H1 (cell line): ENCODE measurements around the gene TET2. TPM values are rescaled to one million over a fixed set of nuclear protein-coding genes. Genes with fewer than 3 reads are reported as not detected.

Source experiments
- CTCF ChIA-PET: fragments of 300-600 bp; sonication (Branson Sonifier 250); formaldehyde crosslinking; loops from one replicate; lab custom pipeline; 2021; ENCODE audit not compliant: partially characterized antibody; lab: Charles Lee
- POLR2A ChIA-PET: fragments of 300-600 bp; sonication (Branson Sonifier 250); formaldehyde crosslinking; loops from one replicate; lab custom pipeline; 2021; ENCODE audit warnings: inconsistent platforms; ENCODE audit not compliant: partially characterized antibody; lab: Charles Lee
- DNase-seq, 2 experiments: peaks; one replicate each; pipeline versions ENCODE4 v3.0.0 to v3.0.0-alpha.2; 2010 to 2022; ENCODE audit warnings: low spot score in 2 of 2, low read depth in 1 of 2, mixed read lengths in 1 of 2
- FAIRE-seq: peaks from 2 replicates; lab custom pipeline; 2011; peaks lifted over from hg19 to GRCh38; lab: Jason Lieb, UNC
- H2AFZ ChIP-seq: 2 replicates; pipeline ENCODE4 v1.8.1; 2012; ENCODE audit warnings: low read length, inconsistent platforms
- H2AK5ac ChIP-seq: 2 replicates; pipeline ENCODE4 v1.6.1; 2013; ENCODE audit warnings: low read depth, low read length
- H2BK120ac ChIP-seq: replicated peaks from 2 replicates; pipeline ENCODE3; 2013; ENCODE audit warnings: low read depth, low read length, inconsistent platforms
- H2BK12ac ChIP-seq: 2 replicates; pipeline ENCODE4 v1.6.1; 2013; ENCODE audit warnings: low read depth, low read length
- H2BK15ac ChIP-seq: 2 replicates; pipeline ENCODE4 v1.6.1; 2013; ENCODE audit warnings: low read length
- H2BK20ac ChIP-seq: 2 replicates; pipeline ENCODE4 v1.6.1; 2013; ENCODE audit warnings: low read length
- H2BK5ac ChIP-seq: 2 replicates; pipeline ENCODE4 v1.6.1; 2013; ENCODE audit warnings: low read depth, low read length
- H3K14ac ChIP-seq: 2 replicates; pipeline ENCODE4 v1.6.1; 2013; ENCODE audit warnings: inconsistent platforms; ENCODE audit not compliant: insufficient read length
- H3K18ac ChIP-seq: 2 replicates; pipeline ENCODE4 v1.6.1; 2013; ENCODE audit warnings: low read length; ENCODE audit errors: extremely low read depth
- H3K23ac ChIP-seq: 2 replicates; pipeline ENCODE4 v1.6.1; 2013; ENCODE audit warnings: inconsistent platforms; ENCODE audit not compliant: insufficient read length
- H3K23me2 ChIP-seq: 2 replicates; pipeline ENCODE4 v1.6.1; 2013; ENCODE audit warnings: low read depth, low read length
- H3K27ac ChIP-seq: 2 replicates; pipeline ENCODE4 v1.6.1; 2011; ENCODE audit warnings: low read depth, low read length, inconsistent platforms
- H3K27me3 ChIP-seq, 4 experiments: replicated peaks in 1 of 4; 1 replicate in 1 of 4; 2 replicates in 3 of 4; pipeline versions ENCODE4 v1.6.1 to v1.8.1; 2011 to 2013; ENCODE audit warnings: low read length in 3 of 4, mild to moderate bottlenecking in 3 of 4, inconsistent platforms in 2 of 4, mixed read lengths in 2 of 4, moderate library complexity in 1 of 4; ENCODE audit not compliant: control insufficient read depth in 3 of 4, insufficient read depth in 3 of 4; ENCODE audit errors: extremely low read depth in 1 of 4
- H3K36me3 ChIP-seq, 4 experiments: 2 replicates each; pipeline versions ENCODE4 v1.6.1 to v1.8.1; 2011 to 2013; ENCODE audit warnings: mild to moderate bottlenecking in 4 of 4, low read length in 3 of 4, moderate library complexity in 2 of 4, control low read depth in 1 of 4, inconsistent platforms in 1 of 4; ENCODE audit not compliant: insufficient read depth in 4 of 4, control insufficient read depth in 2 of 4
- H3K4ac ChIP-seq: replicated peaks from 2 replicates; pipeline ENCODE3; 2013; ENCODE audit warnings: low read length, low read depth, mixed read lengths, inconsistent platforms; ENCODE audit not compliant: insufficient read length
- H3K4me1 ChIP-seq, 4 experiments: replicated peaks in 1 of 4; 1 replicate in 1 of 4; 2 replicates in 3 of 4; pipeline versions ENCODE4 v1.6.1 to v1.8.1; 2011 to 2013; ENCODE audit warnings: low read length in 3 of 4, inconsistent platforms in 2 of 4, mixed read lengths in 1 of 4; ENCODE audit not compliant: insufficient read depth in 4 of 4, control insufficient read depth in 3 of 4
- H3K4me2 ChIP-seq, 2 experiments: 2 replicates each; pipeline versions ENCODE4 v1.6.1 to v1.8.1; 2011 to 2013; ENCODE audit warnings: low read depth in 2 of 2, low read length in 2 of 2, control low read depth in 1 of 2, inconsistent platforms in 1 of 2, mild to moderate bottlenecking in 1 of 2; ENCODE audit not compliant: insufficient read depth in 1 of 2
- H3K4me3 ChIP-seq, 4 experiments: fragments of 200-600, 300-600 bp in 1 of 4; sonication (generic), shearing (Covaris generic), sonication (Bioruptor Twin) in 1 of 4; 2 replicates each; pipeline versions ENCODE4 v1.5.1 to v1.8.1; 2011 to 2016; ENCODE audit warnings: low read length in 4 of 4, low read depth in 3 of 4, control low read depth in 2 of 4, inconsistent platforms in 2 of 4, mild to moderate bottlenecking in 2 of 4, mixed read lengths in 1 of 4, moderate library complexity in 1 of 4; ENCODE audit not compliant: insufficient read depth in 2 of 4; ENCODE audit errors: extremely low read depth in 1 of 4
- H3K56ac ChIP-seq: replicated peaks from 2 replicates; pipeline ENCODE3; 2013; ENCODE audit warnings: low read depth, mild to moderate bottlenecking, mixed read lengths, low read length, inconsistent platforms; ENCODE audit not compliant: insufficient read length
- H3K79me1 ChIP-seq: 2 replicates; pipeline ENCODE4 v1.6.1; 2013; ENCODE audit warnings: low read depth, low read length, control low read depth
- H3K79me2 ChIP-seq, 2 experiments: 2 replicates each; pipeline versions ENCODE4 v1.6.1 to v1.8.1; 2012 to 2013; ENCODE audit warnings: low read length in 2 of 2, mild to moderate bottlenecking in 2 of 2, inconsistent platforms in 1 of 2; ENCODE audit not compliant: insufficient read depth in 2 of 2, control insufficient read depth in 1 of 2
- H3K9ac ChIP-seq, 4 experiments: replicated peaks in 1 of 4; 1 replicate in 1 of 4; 2 replicates in 3 of 4; pipeline versions ENCODE4 v1.6.1 to v1.8.1; 2011 to 2013; ENCODE audit warnings: low read depth in 3 of 4, low read length in 3 of 4, control low read depth in 2 of 4, mild to moderate bottlenecking in 2 of 4, moderate library complexity in 2 of 4, inconsistent platforms in 1 of 4; ENCODE audit errors: extremely low read depth in 1 of 4
- H3K9me3 ChIP-seq, 2 experiments: 2 replicates each; pipeline versions ENCODE4 v1.6.1 to v1.8.1; 2012 to 2013; ENCODE audit warnings: mild to moderate bottlenecking in 2 of 2, moderate library complexity in 2 of 2, control low read depth in 1 of 2, inconsistent platforms in 1 of 2, low read depth in 1 of 2, low read length in 1 of 2, mixed read lengths in 1 of 2; ENCODE audit not compliant: insufficient read depth in 2 of 2
- H4K20me1 ChIP-seq, 2 experiments: replicated peaks in 1 of 2; 2 replicates each; pipeline versions ENCODE3 to v1.8.1; 2011 to 2013; ENCODE audit warnings: inconsistent platforms in 2 of 2, low read length in 2 of 2, mild to moderate bottlenecking in 1 of 2; ENCODE audit not compliant: insufficient read depth in 2 of 2, control insufficient read depth in 1 of 2
- H4K5ac ChIP-seq: 2 replicates; pipeline ENCODE4 v1.6.1; 2013; ENCODE audit warnings: low read length, low read depth, mixed read lengths, inconsistent platforms; ENCODE audit not compliant: insufficient read length
- H4K8ac ChIP-seq: 2 replicates; pipeline ENCODE4 v1.8.0; 2013; ENCODE audit warnings: mild to moderate bottlenecking, moderate library complexity, low read length, inconsistent platforms; ENCODE audit not compliant: insufficient read depth; ENCODE audit errors: extremely low read depth
- H4K91ac ChIP-seq: replicated peaks from 2 replicates; pipeline ENCODE3; 2013; ENCODE audit warnings: low read length, mixed read lengths, inconsistent platforms; ENCODE audit not compliant: insufficient read length
- BACH1 ChIP-seq: IDR thresholded peaks from 2 replicates; pipeline ENCODE4 v1.6.1; 2012; ENCODE audit warnings: low read length, improper control_type of control experiment
- BCL11A ChIP-seq, 2 experiments: IDR thresholded peaks; one replicate each; pipeline ENCODE4 v1.6.1; 2011; ENCODE audit warnings: low read depth in 2 of 2, low read length in 2 of 2, mild to moderate bottlenecking in 2 of 2
- BRCA1 ChIP-seq: IDR thresholded peaks from 2 replicates; pipeline ENCODE4 v1.6.1; 2012; ENCODE audit warnings: low read depth, low read length, improper control_type of control experiment
- CHD2 ChIP-seq: IDR thresholded peaks from 2 replicates; pipeline ENCODE4 v1.6.1; 2012; ENCODE audit warnings: low read length, improper control_type of control experiment
- CTBP2 ChIP-seq: IDR thresholded peaks from 2 replicates; pipeline ENCODE4 v1.7.0; 2011; ENCODE audit warnings: borderline replicate concordance, mild to moderate bottlenecking, moderate library complexity, mixed read lengths, low read length; ENCODE audit not compliant: insufficient read depth, insufficient read length
- EZH2 ChIP-seq: fragments of 200-600 bp; sonication (generic); IDR thresholded peaks from 2 replicates; pipeline ENCODE4 v1.7.1; 2012; ENCODE audit warnings: low read depth, mild to moderate bottlenecking, moderate library complexity, low read length, inconsistent platforms; ENCODE audit not compliant: severe bottlenecking
- HDAC2 ChIP-seq, 2 experiments: fragments of 300-600 bp in 1 of 2; sonication (generic) in 1 of 2; IDR thresholded peaks; 2 replicates each; pipeline ENCODE4 v1.6.1; 2011 to 2012; ENCODE audit warnings: low read depth in 2 of 2, low read length in 2 of 2, mild to moderate bottlenecking in 2 of 2, moderate library complexity in 2 of 2, borderline replicate concordance in 1 of 2, inconsistent platforms in 1 of 2
- KDM4A ChIP-seq: IDR thresholded peaks from one replicate; pipeline ENCODE4 v1.7.1; 2012; ENCODE audit warnings: low read depth, mild to moderate bottlenecking, moderate library complexity, low read length, inconsistent platforms; ENCODE audit not compliant: severe bottlenecking
- RAD21 ChIP-seq, 2 experiments: IDR thresholded peaks in 1 of 2; conservative IDR thresholded peaks in 1 of 2; 2 replicates each; pipeline ENCODE4 v1.6.1; 2011; ENCODE audit warnings: low read depth in 2 of 2, low read length in 2 of 2, improper control_type of control experiment in 1 of 2, inconsistent platforms in 1 of 2, mild to moderate bottlenecking in 1 of 2, moderate library complexity in 1 of 2
- SAP30 ChIP-seq: fragments of 300-600 bp; sonication (generic); IDR thresholded peaks from 2 replicates; pipeline ENCODE4 v1.7.1; 2012; ENCODE audit warnings: low read length, moderate library complexity, mild to moderate bottlenecking, inconsistent platforms; ENCODE audit not compliant: insufficient read depth, insufficient replicate concordance
- SIN3A ChIP-seq, 2 experiments: IDR thresholded peaks in 1 of 2; conservative IDR thresholded peaks in 1 of 2; 2 replicates each; pipeline ENCODE4 v1.6.1; 2011 to 2012; ENCODE audit warnings: low read length in 2 of 2, improper control_type of control experiment in 1 of 2, low read depth in 1 of 2, mild to moderate bottlenecking in 1 of 2
- TBP ChIP-seq: IDR thresholded peaks from 2 replicates; pipeline ENCODE4 v1.6.1; 2011; ENCODE audit warnings: low read depth, low read length, improper control_type of control experiment
- WGBS, 2 experiments: shearing (Covaris generic) in 1 of 2; methylation state at CpG; one replicate each; pipeline versions ENCODE4 v1.1.6 to v1.1.7; 2013 to 2015; ENCODE audit warnings: low lambda C conversion rate in 2 of 2, mixed read lengths in 2 of 2, inconsistent platforms in 1 of 2, low coverage in 1 of 2, missing lambda C conversion rate in 1 of 2; ENCODE audit not compliant: insufficient replicate concordance in 2 of 2, insufficient coverage in 1 of 2, insufficient read length in 1 of 2; ENCODE audit errors: extremely low coverage in 1 of 2, missing lambda C conversion rate in 1 of 2; 5-methylcytosine and 5-hydroxymethylcytosine counted together
- polyA plus RNA-seq, 7 experiments: library from polyadenylated mRNA; depleted of rRNA in 3 of 7; stranded (reverse) in 5 of 7; unstranded in 2 of 7; fragments of >200 nt in 5 of 7; fragments of 200-250 nt in 2 of 7; gene quantifications; 1 replicate in 5 of 7; 2 replicates in 1 of 7; 4 replicates in 1 of 7; pipeline versions ENCODE4 v1.2.1 to v1.2.3, GENCODE V29; 2011 to 2013; ENCODE audit warnings: missing spikeins in 2 of 7, mixed read lengths in 2 of 7
- total RNA-seq: library from RNA; stranded (reverse); fragmentation: NEBNext Ultra II Directional; extraction: Animal tissue kit (Norgen Biotek cat#: 25700); gene quantifications from 2 replicates; pipeline ENCODE4 v1.2.1, GENCODE V29; 2021
- TF ChIP-seq, protein P1 (sequence below): IDR thresholded peaks from 2 replicates; pipeline ENCODE4 v1.6.1; 2011; ENCODE audit warnings: low read depth, mild to moderate bottlenecking, low read length; ENCODE audit not compliant: insufficient read depth

TET2 gene
- total and polyA plus RNA-seq, 2 of the 8 experiments (the other 6 are each of a cell fraction or from before 2014, with no cell fraction given), result 1.0 to 2.6 TPM

DNA sequence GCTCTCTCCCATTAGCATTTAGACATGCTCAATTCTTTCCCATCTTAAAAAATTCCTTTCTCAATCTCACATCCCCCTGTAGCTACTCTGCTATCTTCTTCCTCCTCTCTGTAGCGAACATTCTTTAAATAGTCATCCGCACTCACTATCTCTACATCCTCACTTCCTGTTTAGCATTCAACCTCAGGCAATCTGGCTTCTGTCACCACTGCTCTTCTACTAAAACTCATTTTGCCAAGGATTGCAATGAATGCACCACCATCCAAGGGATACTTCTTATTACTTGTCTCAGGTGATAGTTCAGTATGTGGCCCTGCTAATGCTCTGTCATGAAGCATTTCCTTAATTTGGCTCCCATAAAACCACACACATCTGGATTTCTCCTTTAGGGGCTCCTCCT lies 10.9 kb upstream of the TET2 start:
- no peak overlapping the region for H2AFZ ChIP-seq
- H3K23ac ChIP-seq, result no peak overlapping the region
- DNase-seq, result no peak
- H3K23me2 ChIP-seq, result no peaks in the 10 kb centered on the region; the same call in 1 of the 2 replicates
- no peak overlapping the region for H4K5ac ChIP-seq
- H3K9me3 ChIP-seq, result no peaks in the 10 kb centered on the region
- no peak overlapping the region for H3K9ac ChIP-seq
- H4K20me1 ChIP-seq, result no peaks in the 10 kb centered on the region
- H2AK5ac ChIP-seq, result no peak overlapping the region
- H3K18ac ChIP-seq, result no peak overlapping the region
- CTCF ChIA-PET, result no interaction called here
- no peak overlapping the region for H2BK5ac ChIP-seq
- H3K79me2 ChIP-seq, result no peaks in the 10 kb centered on the region
- no peak overlapping the region for H2BK15ac ChIP-seq
- H3K4ac ChIP-seq, result no peak overlapping the region
- H3K4me2 ChIP-seq, result no peak overlapping the region
- POLR2A ChIA-PET, result no interaction called here
- H3K56ac ChIP-seq, result no peak overlapping the region
- H3K14ac ChIP-seq, result no peak overlapping the region
- H4K91ac ChIP-seq, result no peak overlapping the region
- 94 to 100% methylated on average over 1 to 2 of the region's 2 CpGs for WGBS, 2 experiments
- no peaks in the 10 kb centered on the region for H3K79me1 ChIP-seq
- no peak overlapping the region for H3K4me3 ChIP-seq
- no peak overlapping the region for H2BK120ac ChIP-seq
- H2BK12ac ChIP-seq, result no peak overlapping the region
- no peak overlapping the region for H4K8ac ChIP-seq
- no peaks in the 10 kb centered on the region for H3K27me3 ChIP-seq
- no peaks in the 10 kb centered on the region for H3K4me1 ChIP-seq
- no peak overlapping the region for H2BK20ac ChIP-seq
- H3K36me3 ChIP-seq, result no peaks in the 10 kb centered on the region
- H3K27ac ChIP-seq, result no peak overlapping the region
- FAIRE-seq, result no peak
- TF ChIP-seq SAP30 (no peak), EZH2 (no peak), HDAC2 (IDR thresholded peaks at IDR 0.05; ENCODE audit: borderline replicate concordance in 1 of 2, low read depth in 2 of 2, low read length in 2 of 2) (no peak), BRCA1 (no peak), CTBP2 (no peak), TBP (no peak), BACH1 (no peak), KDM4A (no peak), CHD2 (no peak), BCL11A (IDR thresholded peaks at IDR 0.05; ENCODE audit: low read depth in 2 of 2, low read length in 2 of 2) (no peak), SIN3A (conservative IDR thresholded peaks at IDR 0.05 in 1 of 2, IDR thresholded peaks at IDR 0.05 in 1 of 2; ENCODE audit: low read depth in 1 of 2, low read length in 2 of 2) (no peak), RAD21 (IDR thresholded peaks at IDR 0.05 in 1 of 2, conservative IDR thresholded peaks at IDR 0.05 in 1 of 2; ENCODE audit: low read depth in 2 of 2, low read length in 2 of 2) (no peak)
- TF ChIP-seq, protein P1, sequence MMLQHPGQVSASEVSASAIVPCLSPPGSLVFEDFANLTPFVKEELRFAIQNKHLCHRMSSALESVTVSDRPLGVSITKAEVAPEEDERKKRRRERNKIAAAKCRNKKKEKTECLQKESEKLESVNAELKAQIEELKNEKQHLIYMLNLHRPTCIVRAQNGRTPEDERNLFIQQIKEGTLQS, result no peak
